ENCODE data around the gene PAK4.

PAK4 gene

GRCh38 chr19:39147480-39147879, 21.9 kb downstream of the PAK4 start:
- DNase-seq: no peak

- DNase-seq: no peak
These were observed 23.4 kb downstream of the PAK4 start for GRCh38 chr19:39148939-39149529.

- DNase-seq: no peak
These were observed 24.6 kb downstream of the PAK4 start for GRCh38 chr19:39150235-39150634.

GRCh38 chr19:39150807-39151600, 25.4 kb downstream of the PAK4 start:
- no peak for DNase-seq

GRCh38 chr19:39152066-39152465, 26.5 kb downstream of the PAK4 start:
- no peak for DNase-seq

- DNase-seq: no peak
These were observed 28.6 kb downstream of the PAK4 start for GRCh38 chr19:39154100-39154628.

GRCh38 chr19:39154629-39155100, 29.1 kb downstream of the PAK4 start:
- DNase-seq: no peak

- DNase-seq: no peak
These were observed 29.6 kb downstream of the PAK4 start for GRCh38 chr19:39155114-39155700.

GRCh38 chr19:39155741-39156140, 30.2 kb downstream of the PAK4 start:
- no peak for DNase-seq

GRCh38 chr19:39156326-39157230, 31.0 kb downstream of the PAK4 start:
- no peak for DNase-seq

- DNase-seq: no peak
These were observed 31.9 kb downstream of the PAK4 start for GRCh38 chr19:39157275-39157996.

- DNase-seq: no peak
These were observed 32.4 kb downstream of the PAK4 start for GRCh38 chr19:39157997-39158389.

GRCh38 chr19:39158646-39159260, 33.2 kb downstream of the PAK4 start:
- no peak for DNase-seq

GRCh38 chr19:39160523-39160861, 34.9 kb downstream of the PAK4 start:
- no peak for DNase-seq

- no peak for DNase-seq
These were observed 35.5 kb downstream of the PAK4 start for GRCh38 chr19:39160889-39161672.

GRCh38 chr19:39162441-39163043, 37.0 kb downstream of the PAK4 start:
- DNase-seq: no peak

GRCh38 chr19:39163621-39164020, 38.0 kb downstream of the PAK4 start:
- DNase-seq: no peak

- DNase-seq: no peak
These were observed 38.7 kb downstream of the PAK4 start for GRCh38 chr19:39164289-39164688.

- DNase-seq: no peak
These were observed 40.3 kb downstream of the PAK4 start for GRCh38 chr19:39165857-39166256.

All from NCI-H446 (cell line).